Osteocyte (in vitro differentiated cells): ENCODE measurements around the gene ACAD9. TPM values are rescaled to one million over a fixed set of nuclear protein-coding genes. Genes with fewer than 3 reads are reported as not detected.

ENCODE experiments used
- DNase-seq: peaks from one replicate; pipeline ENCODE4 v3.0.0; 2021; ENCODE audit warnings: mixed read lengths; ENCODE audit not compliant: unreplicated experiment; ENCODE audit errors: extremely low spot score
- H3K27ac Mint-ChIP-seq: one replicate; pipeline ENCODE4 v1.8.0; 2021; ENCODE audit warnings: mild to moderate bottlenecking, mixed read lengths; ENCODE audit not compliant: unreplicated experiment
- H3K27me3 Mint-ChIP-seq: one replicate; pipeline ENCODE4 v1.8.0; 2021; ENCODE audit warnings: mixed read lengths; ENCODE audit not compliant: unreplicated experiment
- H3K36me3 Mint-ChIP-seq: one replicate; pipeline ENCODE4 v1.8.0; 2021; ENCODE audit warnings: mixed read lengths; ENCODE audit not compliant: unreplicated experiment
- H3K4me1 Mint-ChIP-seq: one replicate; pipeline ENCODE4 v1.8.0; 2021; ENCODE audit warnings: mixed read lengths; ENCODE audit not compliant: unreplicated experiment
- H3K4me3 Mint-ChIP-seq: one replicate; pipeline ENCODE4 v1.8.0; 2021; ENCODE audit warnings: mild to moderate bottlenecking, moderate library complexity, mixed read lengths; ENCODE audit not compliant: unreplicated experiment
- H3K9me3 Mint-ChIP-seq: one replicate; pipeline ENCODE4 v1.8.0; 2021; ENCODE audit warnings: mixed read lengths; ENCODE audit not compliant: unreplicated experiment
- total RNA-seq: library from RNA; stranded (reverse); gene quantifications from 2 replicates; pipeline ENCODE4 v1.2.1, GENCODE V29; 2021
- TF ChIP-seq, protein P1 (sequence below): fragments of 200-600 bp; sonication (generic); IDR thresholded peaks from 2 replicates; pipeline ENCODE4 v1.5.0; 2021; ENCODE audit warnings: antibody characterized with exemption, mild to moderate bottlenecking, moderate library complexity

ACAD9 gene
- total RNA-seq, 1 donor from 2014 or later = 45.4 TPM

DNA sequence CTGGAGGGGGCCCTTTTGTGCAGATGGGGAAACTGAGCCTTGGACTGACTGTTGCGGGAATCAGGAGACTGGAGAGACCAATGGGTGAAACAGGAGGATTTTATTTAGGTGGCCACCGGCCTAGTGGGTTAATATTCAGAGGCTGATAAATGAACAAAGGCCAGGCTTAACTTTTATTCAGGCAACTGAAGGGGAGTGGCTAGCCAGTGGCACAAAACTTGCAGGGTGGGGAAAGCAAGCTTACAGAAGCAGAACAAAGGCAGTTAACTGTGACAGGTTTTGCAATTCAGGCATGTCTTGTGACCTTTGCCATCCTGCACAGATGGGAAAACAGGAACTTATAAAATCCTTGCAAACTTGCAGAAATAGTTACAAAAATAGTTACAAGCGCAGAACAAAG, 24.9 kb upstream of the ACAD9 start:
- peaks cover 24% of the 10 kb centered on the region for H3K9me3 Mint-ChIP-seq
- no peak for DNase-seq
- no peak overlapping the region for H3K4me3 Mint-ChIP-seq
- TF ChIP-seq, protein P1, sequence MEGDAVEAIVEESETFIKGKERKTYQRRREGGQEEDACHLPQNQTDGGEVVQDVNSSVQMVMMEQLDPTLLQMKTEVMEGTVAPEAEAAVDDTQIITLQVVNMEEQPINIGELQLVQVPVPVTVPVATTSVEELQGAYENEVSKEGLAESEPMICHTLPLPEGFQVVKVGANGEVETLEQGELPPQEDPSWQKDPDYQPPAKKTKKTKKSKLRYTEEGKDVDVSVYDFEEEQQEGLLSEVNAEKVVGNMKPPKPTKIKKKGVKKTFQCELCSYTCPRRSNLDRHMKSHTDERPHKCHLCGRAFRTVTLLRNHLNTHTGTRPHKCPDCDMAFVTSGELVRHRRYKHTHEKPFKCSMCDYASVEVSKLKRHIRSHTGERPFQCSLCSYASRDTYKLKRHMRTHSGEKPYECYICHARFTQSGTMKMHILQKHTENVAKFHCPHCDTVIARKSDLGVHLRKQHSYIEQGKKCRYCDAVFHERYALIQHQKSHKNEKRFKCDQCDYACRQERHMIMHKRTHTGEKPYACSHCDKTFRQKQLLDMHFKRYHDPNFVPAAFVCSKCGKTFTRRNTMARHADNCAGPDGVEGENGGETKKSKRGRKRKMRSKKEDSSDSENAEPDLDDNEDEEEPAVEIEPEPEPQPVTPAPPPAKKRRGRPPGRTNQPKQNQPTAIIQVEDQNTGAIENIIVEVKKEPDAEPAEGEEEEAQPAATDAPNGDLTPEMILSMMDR = no peak
- no peaks in the 10 kb centered on the region for H3K27me3 Mint-ChIP-seq
- no peak overlapping the region for H3K27ac Mint-ChIP-seq
- peaks cover 10% of the 10 kb centered on the region for H3K4me1 Mint-ChIP-seq
- peaks cover 3% of the 10 kb centered on the region for H3K36me3 Mint-ChIP-seq

DNA sequence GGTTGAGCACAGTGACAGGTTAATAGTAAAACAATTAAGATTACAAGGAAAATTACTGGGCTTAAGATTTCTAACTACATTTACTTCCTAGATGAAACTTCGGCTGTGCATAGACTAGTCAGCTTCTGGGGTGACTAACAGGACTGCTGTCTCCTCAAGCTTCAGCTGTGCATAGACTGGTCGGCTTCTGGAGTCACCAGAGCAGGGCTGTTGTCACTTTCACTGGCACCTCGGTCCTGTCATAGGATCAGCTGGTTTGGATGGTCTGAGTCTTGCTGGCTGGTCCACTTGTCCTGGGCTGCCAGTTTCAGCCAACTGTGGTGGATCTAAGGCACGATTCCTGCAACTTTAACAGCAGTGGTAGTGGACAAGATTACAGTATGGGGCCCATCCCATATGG, 23.9 kb upstream of the ACAD9 start:
- H3K4me1 Mint-ChIP-seq = peaks cover 2% of the 10 kb centered on the region
- no peak overlapping the region for H3K27ac Mint-ChIP-seq
- H3K36me3 Mint-ChIP-seq = peaks cover 4% of the 10 kb centered on the region
- H3K9me3 Mint-ChIP-seq = peaks cover 26% of the 10 kb centered on the region
- TF ChIP-seq, protein P1 = no peak
- no peaks in the 10 kb centered on the region for H3K27me3 Mint-ChIP-seq
- H3K4me3 Mint-ChIP-seq = no peak overlapping the region
- no peak for DNase-seq

DNA sequence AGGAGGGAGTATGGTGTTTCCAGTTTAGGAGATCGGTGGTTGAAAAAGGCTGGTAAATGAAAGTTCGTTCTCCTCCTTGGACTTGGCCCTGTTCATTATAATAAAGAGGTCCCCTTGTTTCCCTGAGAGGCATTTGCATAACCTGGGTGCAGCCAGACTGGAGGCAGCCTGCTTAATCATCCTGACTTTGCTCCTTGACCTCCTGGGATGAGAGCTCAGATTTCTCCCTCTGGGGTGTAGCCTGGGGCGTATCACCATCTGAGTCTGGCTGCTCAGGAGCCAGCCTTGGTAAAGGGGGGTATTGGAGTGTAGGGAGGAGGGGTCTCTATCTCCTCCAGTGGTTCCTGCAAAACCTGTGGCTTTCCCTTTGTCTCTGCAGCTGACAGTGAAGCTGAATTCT, 21.3 kb upstream of the ACAD9 start:
- Mint-ChIP-seq H3K4me1 (no peaks in the 10 kb centered on the region), H3K9me3 (peaks cover 26% of the 10 kb centered on the region), H3K4me3 (no peak overlapping the region), H3K27me3 (no peaks in the 10 kb centered on the region), H3K27ac (no peak overlapping the region), H3K36me3 (peaks cover 6% of the 10 kb centered on the region)
- no peak for DNase-seq
- TF ChIP-seq, protein P1 = no peak

DNA sequence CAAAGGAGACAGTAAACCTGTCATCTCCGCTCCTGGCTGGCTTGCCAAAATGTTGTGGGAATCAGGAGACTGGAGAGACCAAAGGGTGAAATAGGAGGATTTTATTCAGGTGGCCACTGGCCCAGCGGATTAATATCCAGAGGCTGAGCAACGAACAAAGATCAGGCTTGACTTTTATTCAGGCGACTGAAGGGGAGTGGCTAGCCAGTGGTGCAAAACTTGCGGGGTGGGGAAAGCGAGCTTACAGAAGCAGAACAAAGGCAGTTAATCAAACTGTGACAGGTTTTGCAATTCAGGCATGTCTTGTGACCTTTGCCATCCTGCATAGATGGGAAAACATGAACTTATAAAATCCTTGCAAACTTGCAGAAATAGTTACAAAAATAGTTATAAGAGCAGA, 19.8 kb upstream of the ACAD9 start:
- DNase-seq = no peak
- TF ChIP-seq, protein P1 = no peak
- no peaks in the 10 kb centered on the region for H3K27me3 Mint-ChIP-seq

DNA sequence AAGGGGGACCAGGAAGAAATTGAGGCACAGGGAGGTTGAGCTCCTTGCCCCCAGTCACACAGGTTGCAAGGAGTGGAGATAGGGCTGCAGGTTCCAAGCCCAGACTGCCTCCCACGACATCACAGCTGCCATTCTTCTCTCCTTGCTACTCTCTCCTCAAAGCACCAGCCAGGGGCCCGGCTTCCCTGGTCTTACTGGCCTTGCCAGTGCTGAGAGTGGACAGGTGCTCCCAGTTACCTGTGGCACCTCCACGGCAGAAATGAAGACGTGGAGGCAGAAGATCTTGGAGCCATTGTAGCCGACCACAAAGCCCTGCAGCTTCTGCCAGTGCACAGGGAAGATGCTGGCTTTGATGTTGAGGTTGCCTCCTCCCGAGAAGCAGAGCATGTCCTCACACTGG, 17.9 kb upstream of the ACAD9 start:
- H3K4me3 Mint-ChIP-seq = no peak overlapping the region
- TF ChIP-seq, protein P1 = no peak
- H3K9me3 Mint-ChIP-seq = peaks cover 16% of the 10 kb centered on the region
- no peaks in the 10 kb centered on the region for H3K27me3 Mint-ChIP-seq
- H3K4me1 Mint-ChIP-seq = no peaks in the 10 kb centered on the region
- H3K36me3 Mint-ChIP-seq = peaks cover 6% of the 10 kb centered on the region
- no peak overlapping the region for H3K27ac Mint-ChIP-seq
- no peak for DNase-seq

More for the DNA sequence above, 19.8 kb upstream of the ACAD9 start:
- Mint-ChIP-seq H3K9me3 (peaks cover 26% of the 10 kb centered on the region), H3K36me3 (peaks cover 6% of the 10 kb centered on the region), H3K4me1 (no peaks in the 10 kb centered on the region), H3K4me3 (no peak overlapping the region), H3K27ac (no peak overlapping the region)
